ENCODE results near the gene SHANK1.

DNA sequence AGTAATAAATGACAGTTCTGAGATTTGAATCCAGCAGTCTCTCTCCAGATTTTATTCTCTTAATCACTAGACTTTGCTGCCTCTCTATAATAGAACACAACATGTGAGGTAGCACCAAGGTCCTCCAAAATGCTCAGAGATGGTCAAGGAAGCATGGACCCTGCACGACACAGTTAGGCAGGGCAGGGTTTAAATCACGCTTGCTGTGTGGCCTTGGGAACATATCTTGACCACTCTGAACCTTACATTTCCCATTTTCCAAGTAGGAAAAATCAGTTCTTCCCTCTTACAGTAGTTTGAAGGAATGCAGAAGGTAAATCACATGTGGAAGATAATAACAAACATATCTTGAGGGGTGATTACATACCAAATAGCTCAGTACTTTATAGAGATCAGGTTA, 86.2 kb downstream of the SHANK1 start:
- TF ChIP-seq EZH2phosphoT487 (IDR thresholded peaks at IDR 0.05; ENCODE audit: insufficient read depth, low read depth) (no peak), EZH2 (IDR thresholded peaks at IDR 0.05; ENCODE audit: insufficient read depth, poor library complexity, severe bottlenecking) (no peak)
